SIG-M5 (cell line): Measurements from ENCODE around the gene KLHL6.
"Not testable (repeated sequence)": the region's sequence is repeated elsewhere in the genome, so short reads cannot be mapped to it uniquely, and the experiment has no call there.

Source experiments
- DNase-seq: peaks from one replicate; lab custom pipeline; 2025; lab: John Stamatoyannopoulos, UW

The KLHL6 gene

GRCh38 chr3:183486472-183486871, 69.0 kb downstream of the KLHL6 start:
- DNase-seq = no peak

- no peak for DNase-seq
Observed at GRCh38 chr3:183485585-183485984, 69.9 kb downstream of the KLHL6 start.

- no peak for DNase-seq
Observed at GRCh38 chr3:183485093-183485492, 70.4 kb downstream of the KLHL6 start.

- DNase-seq = no peak
Observed at GRCh38 chr3:183484431-183485075, 71.0 kb downstream of the KLHL6 start.

- no peak for DNase-seq
Observed at GRCh38 chr3:183481582-183481981, 73.9 kb downstream of the KLHL6 start.

- no peak for DNase-seq
Observed at GRCh38 chr3:183478501-183478900, 77.0 kb downstream of the KLHL6 start.

- DNase-seq = no peak
Observed at GRCh38 chr3:183477801-183478456, 77.6 kb downstream of the KLHL6 start.

GRCh38 chr3:183475764-183476162, 79.7 kb downstream of the KLHL6 start:
- DNase-seq = not testable (repeated sequence)

- no peak for DNase-seq
Observed at GRCh38 chr3:183475016-183475763, 80.3 kb downstream of the KLHL6 start.

- no peak for DNase-seq
Observed at GRCh38 chr3:183473969-183474368, 81.5 kb downstream of the KLHL6 start.

- no peak for DNase-seq
Observed at GRCh38 chr3:183472155-183472554, 83.4 kb downstream of the KLHL6 start.

GRCh38 chr3:183468424-183468823, 87.1 kb downstream of the KLHL6 start:
- DNase-seq = no peak

GRCh38 chr3:183466575-183466974, 88.9 kb downstream of the KLHL6 start:
- no peak for DNase-seq

GRCh38 chr3:183465710-183466109, 89.8 kb downstream of the KLHL6 start:
- not testable (repeated sequence) for DNase-seq

GRCh38 chr3:183464480-183464879, 91.0 kb downstream of the KLHL6 start:
- no peak for DNase-seq

GRCh38 chr3:183460081-183461055, 95.1 kb downstream of the KLHL6 start:
- no peak for DNase-seq

GRCh38 chr3:183455089-183455488, 100.4 kb downstream of the KLHL6 start:
- DNase-seq = no peak

- no peak for DNase-seq
Observed at GRCh38 chr3:183454064-183454463, 101.4 kb downstream of the KLHL6 start.

- no peak for DNase-seq
Observed at GRCh38 chr3:183449791-183450190, 105.7 kb downstream of the KLHL6 start.

- no peak for DNase-seq
Observed at GRCh38 chr3:183449391-183449790, 106.1 kb downstream of the KLHL6 start.

- DNase-seq = no peak
Observed at GRCh38 chr3:183448369-183449128, 107.0 kb downstream of the KLHL6 start.
